Motor neuron (in vitro differentiated cells): ENCODE measurements around the gene GPD1. TPM values are rescaled to one million over a fixed set of nuclear protein-coding genes. Genes with fewer than 3 reads are reported as not detected.
A peak's percentile ranks its signal among the peaks of the same experiment; 100 is the strongest.

Source experiments
- ATAC-seq, 8 experiments: fragments of 200-7000 bp; cut with Tn5 transposase; replicated peaks in 6 of 8; 2 replicates each; pipeline ENCODE4 v1.8.0; 2021; ENCODE audit warnings: mild to moderate bottlenecking in 8 of 8, moderate library complexity in 8 of 8
- H3K27ac ChIP-seq, 2 donors: fragments of 250-450 bp; sonication (Bioruptor Pico); 2 replicates each; pipeline ENCODE4 v1.9.0; 2021; ENCODE audit warnings: antibody characterized with exemption in 2 of 2, mild to moderate bottlenecking in 2 of 2, moderate library complexity in 1 of 2
- H3K4me1 ChIP-seq, 2 donors: fragments of 250-450 bp; sonication (Bioruptor Pico); replicated peaks in 1 of 2; 2 replicates each; pipeline ENCODE4 v1.6.1; 2021; ENCODE audit warnings: antibody characterized with exemption in 2 of 2, mild to moderate bottlenecking in 2 of 2, moderate library complexity in 1 of 2
- H3K4me3 ChIP-seq, 5 donors: fragments of 250-450 bp; sonication (Bioruptor Pico); 2 replicates each; pipeline ENCODE4 v1.9.0; 2021; ENCODE audit warnings: antibody characterized with exemption in 5 of 5, mild to moderate bottlenecking in 5 of 5, moderate library complexity in 4 of 5
- WGBS, 10 experiments: fragments of 450-650 bp; shearing (Covaris generic); methylation state at CpG; one replicate each; pipeline ENCODE4 v1.0.0; 2022; 5-methylcytosine and 5-hydroxymethylcytosine counted together
- in situ Hi-C, 9 experiments: fragments of 400-800 bp; cut with MboI; loops; one replicate each; pipeline ENCODE4 v1.15.0; 2021; ENCODE audit warnings: low sequenced_read_pairs in 9 of 9, low pct_unique_long_range_greater_than_20kb in 2 of 9; ENCODE audit not compliant: unreplicated experiment in 9 of 9
- total RNA-seq, 8 experiments: library from RNA; unstranded; fragments of 300-600 nt; gene quantifications; 2 replicates each; pipeline versions ENCODE4 v1.2.3 to v1.2.4, GENCODE V29; 2022

Gene GPD1
- total RNA-seq, 8 experiments from 2014 or later, result 0.43 to 7.5 (median 1.1) TPM

DNA sequence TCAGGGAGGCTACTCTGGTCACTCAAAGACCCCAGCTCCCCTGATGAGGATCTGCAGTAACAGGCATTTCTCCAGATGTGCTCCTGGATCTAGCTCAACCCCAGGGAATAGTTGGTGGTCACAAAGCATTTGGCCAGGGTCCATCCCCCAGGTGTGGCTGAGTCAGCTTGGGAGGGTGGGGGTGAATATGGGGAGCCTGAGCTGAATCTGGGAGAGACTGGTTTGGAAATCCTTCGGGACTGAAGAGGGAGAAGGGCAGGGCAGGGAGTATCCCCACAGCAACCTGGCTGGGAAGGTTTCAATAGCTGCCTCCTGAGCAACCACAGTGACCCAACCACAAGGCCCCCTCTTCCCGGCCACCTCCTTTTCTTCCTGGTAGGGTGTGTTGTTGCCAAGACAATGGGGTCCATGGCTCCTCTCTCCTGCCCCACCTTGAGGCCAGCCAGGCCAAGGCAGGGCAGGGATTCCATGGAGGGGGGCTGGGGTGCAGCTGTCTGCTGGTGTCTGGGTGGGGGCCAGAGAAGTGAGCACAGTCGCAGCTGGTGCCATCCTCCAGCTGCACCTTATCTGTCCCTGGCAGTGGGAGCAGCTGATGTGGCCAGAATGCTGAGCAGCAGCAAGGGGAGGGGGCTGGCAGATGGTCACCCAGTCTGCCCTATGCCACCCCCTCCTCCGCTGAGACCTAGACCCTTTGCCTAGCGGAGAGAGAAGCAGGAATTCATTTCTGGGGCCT lies 40.9 kb upstream of the GPD1 start:
- peaks cover 5 to 6% of the 10 kb centered on the region in 2 donors for H3K4me1 ChIP-seq
- H3K4me3 ChIP-seq, result no peak overlapping the region
- in situ Hi-C loops, result loop anchor here in 4 of 9 experiments (25.0 kb wide), 2 partner anchors 101 to 201 kb away; partner anchors contain the start of genes AQP2 (in 3 of the 4), AQP5 (in 3 of the 4) and AQP6 (in 3 of the 4)
- WGBS, 10 experiments, result 96% methylated on average over 3 of the region's 5 CpGs; no CpG with 5 or more reads in 9 of the 10 experiments
- peak in 6 of 8 experiments; percentile 35 to 69 (median 49) for ATAC-seq
- H3K27ac ChIP-seq, result no peak overlapping the region

DNA sequence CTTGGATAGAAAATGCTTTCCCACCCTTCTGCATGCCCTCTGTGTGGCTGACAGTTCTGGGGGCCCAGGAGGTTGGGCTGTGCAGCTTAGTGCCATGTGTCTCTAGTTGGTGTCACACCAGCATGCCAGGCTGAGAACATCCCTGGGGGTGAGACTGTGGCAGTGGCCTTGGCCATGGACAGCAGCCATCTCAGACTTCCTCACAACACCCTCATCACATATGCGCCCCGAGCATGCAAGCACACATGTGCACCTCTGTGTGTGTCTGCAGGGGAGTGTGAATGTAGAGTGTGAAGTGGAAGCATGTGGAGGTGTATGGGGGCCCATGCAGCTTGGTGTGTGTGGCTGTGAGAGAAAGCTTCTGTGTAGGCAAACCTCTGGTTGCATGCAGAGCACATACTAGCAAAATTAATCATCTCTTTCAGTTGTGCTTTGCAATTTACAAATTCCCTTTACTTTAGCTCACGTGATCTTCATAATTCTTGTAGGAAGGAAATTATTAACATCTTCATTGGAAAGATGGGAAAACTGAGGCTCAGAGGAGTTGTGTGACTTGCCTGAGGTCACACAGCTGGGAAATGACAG lies 38.0 kb upstream of the GPD1 start:
- Histone ChIP-seq H3K4me3 (no peak overlapping the region), H3K4me1 (peaks cover 3% of the 10 kb centered on the region in 2 donors), H3K27ac (no peak overlapping the region)
- ATAC-seq, result no peak
- WGBS, 10 experiments, result 0 to 100% (median 69%) methylated on average over 1 to 3 of the region's 3 CpGs; no CpG with 5 or more reads in 2 of the 10 experiments
- in situ Hi-C loops, result loop anchor here in 4 of 9 experiments (25.0 kb wide), 2 partner anchors 104 to 204 kb away; partner anchors contain the start of genes AQP2 (in 3 of the 4), AQP5 (in 3 of the 4) and AQP6 (in 3 of the 4)

GRCh38 chr12:50066402-50066801 lies 37.4 kb upstream of the GPD1 start:
- no peak overlapping the region for H3K27ac ChIP-seq

GRCh38 chr12:50069069-50069468 lies 34.7 kb upstream of the GPD1 start:
- H3K27ac ChIP-seq, result no peak overlapping the region
- no peak for ATAC-seq
- no peak overlapping the region for H3K4me3 ChIP-seq
- WGBS, 10 experiments, result 83 to 100% (median 96%) methylated on average over 3 to 5 of the region's 5 CpGs; no CpG with 5 or more reads in 2 of the 10 experiments
- H3K4me1 ChIP-seq, result peaks cover 3% of the 10 kb centered on the region in 2 donors
- in situ Hi-C loops, result loop anchor here in 4 of 9 experiments (25.0 kb wide), 2 partner anchors 107 to 207 kb away; partner anchors contain the start of genes AQP2 (in 3 of the 4), AQP5 (in 3 of the 4) and AQP6 (in 3 of the 4)

More at GRCh38 chr12:50066402-50066801, 37.4 kb upstream of the GPD1 start:
- WGBS, 10 experiments, result 51 to 82% (median 69%) methylated on average over 2 to 5 of the region's 5 CpGs; no CpG with 5 or more reads in 4 of the 10 experiments
- peak in 2 of 8 experiments; percentile 30 to 35 for ATAC-seq
- Histone ChIP-seq H3K4me3 (no peak overlapping the region), H3K4me1 (peaks cover 3% of the 10 kb centered on the region in 2 donors)
- in situ Hi-C loops, result loop anchor here in 4 of 9 experiments (25.0 kb wide), 2 partner anchors 104 to 204 kb away; partner anchors contain the start of genes AQP2 (in 3 of the 4), AQP5 (in 3 of the 4) and AQP6 (in 3 of the 4)

GRCh38 chr12:50069539-50069938 lies 34.3 kb upstream of the GPD1 start:
- 81 to 100% (median 100%) methylated on average over 1 to 3 of the region's 3 CpGs for WGBS, 10 experiments
- no peak overlapping the region for H3K27ac ChIP-seq
- H3K4me3 ChIP-seq, result no peak overlapping the region
- in situ Hi-C loops, result loop anchor here in 4 of 9 experiments (25.0 kb wide), 2 partner anchors 107 to 207 kb away; partner anchors contain the start of genes AQP2 (in 3 of the 4), AQP5 (in 3 of the 4) and AQP6 (in 3 of the 4)
- ATAC-seq, result no peak
- H3K4me1 ChIP-seq, result peaks cover 3% of the 10 kb centered on the region in 2 donors

DNA sequence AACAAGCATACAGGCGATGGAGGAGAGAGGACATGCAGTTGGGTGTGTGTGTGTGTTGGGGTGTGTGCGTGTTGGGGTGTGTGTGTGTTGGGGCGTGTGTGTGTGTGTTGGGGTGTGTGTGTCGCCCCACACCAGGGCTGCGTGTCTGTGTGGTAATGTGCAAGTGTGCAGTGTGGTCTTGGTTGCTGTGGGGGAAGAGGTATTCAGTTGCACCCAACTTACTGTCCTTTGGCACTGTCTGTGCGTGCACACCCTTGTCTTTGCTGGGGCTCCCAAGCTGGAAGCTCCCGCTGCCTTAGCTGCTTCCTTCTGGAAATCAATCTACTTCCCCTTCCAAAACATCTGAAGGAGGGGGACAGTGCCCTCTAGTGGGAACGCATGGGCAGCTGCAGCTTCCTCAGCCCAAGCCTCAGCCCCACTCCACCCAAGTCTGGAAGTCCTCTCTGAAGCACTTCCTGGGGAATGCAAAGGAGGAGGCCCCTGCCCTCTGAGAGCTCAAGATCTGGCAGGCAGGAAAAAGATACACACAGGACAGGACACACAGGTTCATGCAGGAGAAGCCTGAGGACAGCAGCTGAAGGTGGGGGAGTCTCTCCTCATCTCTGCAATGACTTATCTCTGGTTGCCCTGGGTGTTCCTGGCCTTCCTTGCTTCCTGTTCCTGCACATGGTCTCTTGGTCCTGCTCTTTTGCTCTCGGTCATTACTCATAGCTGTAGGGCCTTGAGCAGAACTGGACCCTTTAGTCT lies 33.3 kb upstream of the GPD1 start:
- peak; percentile 70 to 85 (median 76) for ATAC-seq
- in situ Hi-C loops, result loop anchor here in 6 of 9 experiments (10.0 to 25.0 kb wide), 4 partner anchors 104 to 208 kb away; partner anchors contain the start of genes AQP5 (in 4 of the 6), AQP2 (in 3 of the 6) and AQP6 (in 3 of the 6)
- 0 to 67% (median 36%) methylated on average over 1 to 5 of the region's 9 CpGs; no CpG with 5 or more reads in 2 of the 10 experiments for WGBS, 10 experiments
- H3K27ac ChIP-seq, result no peak overlapping the region
- H3K4me3 ChIP-seq, result no peak overlapping the region
- peaks cover 3% of the 10 kb centered on the region in 2 donors for H3K4me1 ChIP-seq

- in situ Hi-C loops, result loop anchor here in 6 of 9 experiments (10.0 to 25.0 kb wide), 4 partner anchors 102 to 210 kb away; partner anchors contain the start of genes AQP5 (in 4 of the 6), AQP2 (in 3 of the 6) and AQP6 (in 3 of the 6)
- no peak for ATAC-seq
- Histone ChIP-seq H3K4me3 (no peak overlapping the region), H3K4me1 (peaks cover 3% of the 10 kb centered on the region in 2 donors), H3K27ac (no peak overlapping the region)
- 60 to 80% methylated on average over 1 to 2 of the region's 10 CpGs; no CpG with 5 or more reads in 8 of the 10 experiments for WGBS, 10 experiments
Measured at GRCh38 chr12:50072198-50072907, 31.5 kb upstream of the GPD1 start.

GRCh38 chr12:50073206-50073605 lies 30.6 kb upstream of the GPD1 start:
- in situ Hi-C loops, result loop anchor here in 6 of 9 experiments (10.0 to 25.0 kb wide), 4 partner anchors 102 to 211 kb away; partner anchors contain the start of genes AQP5 (in 4 of the 6), AQP2 (in 3 of the 6) and AQP6 (in 3 of the 6)
- no peak overlapping the region for H3K27ac ChIP-seq
- no peak overlapping the region for H3K4me3 ChIP-seq
- WGBS, 10 experiments, result 86% methylated on average over 2 of the region's 7 CpGs; no CpG with 5 or more reads in 9 of the 10 experiments
- ATAC-seq, result no peak
- H3K4me1 ChIP-seq, result peaks cover 3% of the 10 kb centered on the region in 2 donors

DNA sequence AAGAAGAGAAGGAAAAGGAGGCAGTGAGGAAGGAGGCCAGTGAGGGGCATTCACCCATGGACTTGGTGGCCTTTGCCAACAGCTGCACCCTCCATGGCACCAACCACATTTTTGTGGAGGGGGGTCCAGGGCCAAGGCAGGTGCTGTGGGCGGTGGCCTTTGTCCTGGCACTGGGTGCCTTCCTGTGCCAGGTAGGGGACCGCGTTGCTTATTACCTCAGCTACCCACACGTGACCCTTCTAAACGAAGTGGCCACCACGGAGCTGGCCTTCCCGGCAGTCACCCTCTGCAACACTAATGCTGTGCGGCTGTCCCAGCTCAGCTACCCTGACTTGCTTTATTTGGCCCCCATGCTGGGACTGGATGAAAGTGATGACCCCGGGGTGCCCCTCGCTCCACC lies 30.1 kb upstream of the GPD1 start:
- no peak for ATAC-seq
- Histone ChIP-seq H3K4me3 (no peak overlapping the region), H3K4me1 (peaks cover 3% of the 10 kb centered on the region in 2 donors), H3K27ac (no peak overlapping the region)
- in situ Hi-C loops, result loop anchor here in 6 of 9 experiments (10.0 to 25.0 kb wide), 4 partner anchors 101 to 211 kb away; partner anchors contain the start of genes AQP5 (in 4 of the 6), AQP2 (in 3 of the 6) and AQP6 (in 3 of the 6)
- 70 to 87% (median 75%) methylated on average over 3 to 6 of the region's 10 CpGs; no CpG with 5 or more reads in 6 of the 10 experiments for WGBS, 10 experiments

DNA sequence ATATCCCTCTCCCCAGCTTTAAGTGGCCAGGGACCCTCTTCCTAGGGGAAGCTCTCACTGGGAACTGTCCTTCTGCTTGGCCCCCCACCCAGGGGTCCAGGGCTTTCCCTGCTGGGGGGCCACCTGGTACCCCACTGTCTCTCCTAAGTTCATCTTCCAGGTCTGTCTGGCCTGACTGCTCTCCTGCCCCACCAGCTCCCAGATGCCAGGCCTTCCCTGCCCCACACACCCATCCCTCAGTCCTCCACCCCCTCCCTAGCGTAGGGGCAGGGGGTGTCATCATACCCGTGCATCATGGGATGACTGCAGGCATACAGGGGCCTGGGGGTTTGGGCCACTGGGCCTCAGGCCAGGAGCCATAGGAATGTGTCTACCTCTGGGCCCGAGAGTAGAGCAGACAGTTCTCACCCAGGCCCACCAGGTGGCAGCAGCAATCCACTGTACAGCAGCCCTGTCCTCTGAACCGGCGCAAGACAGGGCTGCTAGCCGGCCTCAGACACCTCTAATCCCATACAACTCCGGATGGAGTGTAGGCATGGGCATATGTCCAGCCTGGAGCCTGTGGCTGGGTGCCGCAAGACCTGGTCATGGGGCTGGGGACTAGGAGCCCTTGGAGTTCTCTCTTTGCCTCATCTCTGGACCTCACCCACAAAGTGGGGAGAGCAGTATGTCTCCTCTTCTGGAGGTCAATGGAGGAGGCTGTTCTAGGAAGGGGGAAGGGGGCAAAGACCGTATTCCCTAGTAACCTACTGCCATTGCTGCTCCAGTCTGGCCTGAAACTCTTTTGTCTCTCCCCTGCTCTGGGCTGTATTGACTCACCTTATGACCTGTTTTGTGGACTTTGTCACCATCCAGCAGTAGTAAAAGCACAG lies 28.6 kb upstream of the GPD1 start:
- peak; percentile 82 to 94 (median 94) for ATAC-seq
- H3K4me3 ChIP-seq, result no peak overlapping the region
- H3K27ac ChIP-seq, result no peak overlapping the region
- H3K4me1 ChIP-seq, result peaks cover 2 to 3% of the 10 kb centered on the region in 2 donors
- in situ Hi-C loops, result loop anchor here in 6 of 9 experiments (10.0 to 25.0 kb wide), 4 partner anchors 100 to 213 kb away; partner anchors contain the start of genes AQP5 (in 4 of the 6), AQP2 (in 3 of the 6) and AQP6 (in 3 of the 6)
- WGBS, 10 experiments, result 0 to 33% (median 20%) methylated on average over 1 to 2 of the region's 9 CpGs; no CpG with 5 or more reads in 6 of the 10 experiments
